ENCODE data around the gene HNF4A. TPM values are rescaled to one million over a fixed set of nuclear protein-coding genes. Genes with fewer than 3 reads are reported as not detected.

The HNF4A gene
- total and polyA plus RNA-seq, 2 of the 13 experiments (the other 11 are each of a cell fraction or from before 2014, with no cell fraction given), result 80.9 to 169 TPM

GRCh38 chr20:44388466-44389023, 33.0 kb downstream of the HNF4A start (continued):
- no peak for TF ChIP-seq ZNF646 (CRISPR knock-in tag; IDR thresholded peaks at IDR 0.05)
- TF ChIP-seq, protein P1, sequence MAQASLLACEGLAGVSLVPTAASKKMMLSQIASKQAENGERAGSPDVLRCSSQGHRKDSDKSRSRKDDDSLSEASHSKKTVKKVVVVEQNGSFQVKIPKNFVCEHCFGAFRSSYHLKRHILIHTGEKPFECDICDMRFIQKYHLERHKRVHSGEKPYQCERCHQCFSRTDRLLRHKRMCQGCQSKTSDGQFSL (CRISPR knock-in tag; IDR thresholded peaks at IDR 0.05), result no peak
- TF ChIP-seq AGO1 (IDR thresholded peaks at IDR 0.05; ENCODE audit: low read depth, low read length, poor library complexity, severe bottlenecking), result peak; percentile 66
- no peak for TF ChIP-seq CBX1 (IDR thresholded peaks at IDR 0.05; ENCODE audit: low read depth)
- TF ChIP-seq ZNF468 (CRISPR knock-in tag; IDR thresholded peaks at IDR 0.05), result no peak
- TF ChIP-seq LCORL (IDR thresholded peaks at IDR 0.05), result no peak
- no peak for TF ChIP-seq LCORL (CRISPR knock-in tag; IDR thresholded peaks at IDR 0.05)
- 0 out of 2 replicates have a peak, but pooled peaks have one; percentile 35 for TF ChIP-seq FOXO1 (CRISPR knock-in tag; IDR thresholded peaks at IDR 0.05)
- no peak for TF ChIP-seq FOXM1 (CRISPR knock-in tag; IDR thresholded peaks at IDR 0.05)
- TF ChIP-seq, protein P2, sequence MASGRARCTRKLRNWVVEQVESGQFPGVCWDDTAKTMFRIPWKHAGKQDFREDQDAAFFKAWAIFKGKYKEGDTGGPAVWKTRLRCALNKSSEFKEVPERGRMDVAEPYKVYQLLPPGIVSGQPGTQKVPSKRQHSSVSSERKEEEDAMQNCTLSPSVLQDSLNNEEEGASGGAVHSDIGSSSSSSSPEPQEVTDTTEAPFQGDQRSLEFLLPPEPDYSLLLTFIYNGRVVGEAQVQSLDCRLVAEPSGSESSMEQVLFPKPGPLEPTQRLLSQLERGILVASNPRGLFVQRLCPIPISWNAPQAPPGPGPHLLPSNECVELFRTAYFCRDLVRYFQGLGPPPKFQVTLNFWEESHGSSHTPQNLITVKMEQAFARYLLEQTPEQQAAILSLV (CRISPR knock-in tag; IDR thresholded peaks at IDR 0.05; ENCODE audit: borderline replicate concordance), result peak; percentile 66; the same call in 1 of the 2 replicates
- TF ChIP-seq TSC22D2 (CRISPR knock-in tag; IDR thresholded peaks at IDR 0.05; ENCODE audit: borderline replicate concordance), result 0 out of 2 replicates have a peak, but pooled peaks have one; percentile 45
- TF ChIP-seq SOX13 (IDR thresholded peaks at IDR 0.05), result no peak
- 0 out of 4 replicates have a peak, but pooled peaks of 1 of the 2 experiments have one; percentile 14 for TF ChIP-seq SOX13 (CRISPR knock-in tag; conservative IDR thresholded peaks at IDR 0.05 in 1 of 2, IDR thresholded peaks at IDR 0.05 in 1 of 2)
- peak; percentile 40; the same call in 1 of the 2 replicates for TF ChIP-seq KDM4B (CRISPR knock-in tag; IDR thresholded peaks at IDR 0.05)
- no peak for TF ChIP-seq ZNF234 (CRISPR knock-in tag; conservative IDR thresholded peaks at IDR 0.05)
- TF ChIP-seq, protein P3, sequence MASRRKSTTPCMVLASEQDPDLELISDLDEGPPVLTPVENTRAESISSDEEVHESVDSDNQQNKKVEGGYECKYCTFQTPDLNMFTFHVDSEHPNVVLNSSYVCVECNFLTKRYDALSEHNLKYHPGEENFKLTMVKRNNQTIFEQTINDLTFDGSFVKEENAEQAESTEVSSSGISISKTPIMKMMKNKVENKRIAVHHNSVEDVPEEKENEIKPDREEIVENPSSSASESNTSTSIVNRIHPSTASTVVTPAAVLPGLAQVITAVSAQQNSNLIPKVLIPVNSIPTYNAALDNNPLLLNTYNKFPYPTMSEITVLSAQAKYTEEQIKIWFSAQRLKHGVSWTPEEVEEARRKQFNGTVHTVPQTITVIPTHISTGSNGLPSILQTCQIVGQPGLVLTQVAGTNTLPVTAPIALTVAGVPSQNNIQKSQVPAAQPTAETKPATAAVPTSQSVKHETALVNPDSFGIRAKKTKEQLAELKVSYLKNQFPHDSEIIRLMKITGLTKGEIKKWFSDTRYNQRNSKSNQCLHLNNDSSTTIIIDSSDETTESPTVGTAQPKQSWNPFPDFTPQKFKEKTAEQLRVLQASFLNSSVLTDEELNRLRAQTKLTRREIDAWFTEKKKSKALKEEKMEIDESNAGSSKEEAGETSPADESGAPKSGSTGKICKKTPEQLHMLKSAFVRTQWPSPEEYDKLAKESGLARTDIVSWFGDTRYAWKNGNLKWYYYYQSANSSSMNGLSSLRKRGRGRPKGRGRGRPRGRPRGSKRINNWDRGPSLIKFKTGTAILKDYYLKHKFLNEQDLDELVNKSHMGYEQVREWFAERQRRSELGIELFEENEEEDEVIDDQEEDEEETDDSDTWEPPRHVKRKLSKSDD (CRISPR knock-in tag; IDR thresholded peaks at IDR 0.05; ENCODE audit: low read depth), result peak; percentile 53
- TF ChIP-seq, protein P4, sequence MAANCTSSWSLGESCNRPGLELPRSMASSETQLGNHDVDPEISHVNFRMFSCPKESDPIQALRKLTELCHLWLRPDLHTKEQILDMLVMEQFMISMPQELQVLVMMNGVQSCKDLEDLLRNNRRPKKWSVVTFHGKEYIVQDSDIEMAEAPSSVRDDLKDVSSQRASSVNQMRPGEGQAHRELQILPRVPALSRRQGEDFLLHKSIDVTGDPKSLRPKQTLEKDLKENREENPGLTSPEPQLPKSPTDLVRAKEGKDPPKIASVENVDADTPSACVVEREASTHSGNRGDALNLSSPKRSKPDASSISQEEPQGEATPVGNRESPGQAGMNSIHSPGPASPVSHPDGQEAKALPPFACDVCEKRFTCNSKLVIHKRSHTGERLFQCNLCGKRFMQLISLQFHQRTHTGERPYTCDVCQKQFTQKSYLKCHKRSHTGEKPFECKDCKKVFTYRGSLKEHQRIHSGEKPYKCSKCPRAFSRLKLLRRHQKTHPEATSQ (CRISPR knock-in tag; IDR thresholded peaks at IDR 0.05; ENCODE audit: borderline replicate concordance), result no peak
